ENCODE results near the gene CNOT11. TPM values are rescaled to one million over a fixed set of nuclear protein-coding genes. Genes with fewer than 3 reads are reported as not detected.

The CNOT11 gene
- total RNA-seq, 2 donors from 2014 or later = 58.3 to 71.1 TPM

- no peak for DNase-seq
- H3K4me3 ChIP-seq = no peak overlapping the region
- no peaks in the 10 kb centered on the region for H3K9me3 ChIP-seq
- intact Hi-C loops (cut with DNase I) = no loop called here
- H3K4me1 ChIP-seq = peaks cover 4% of the 10 kb centered on the region
- H3K27ac ChIP-seq = no peak overlapping the region
- TF ChIP-seq, protein P1, sequence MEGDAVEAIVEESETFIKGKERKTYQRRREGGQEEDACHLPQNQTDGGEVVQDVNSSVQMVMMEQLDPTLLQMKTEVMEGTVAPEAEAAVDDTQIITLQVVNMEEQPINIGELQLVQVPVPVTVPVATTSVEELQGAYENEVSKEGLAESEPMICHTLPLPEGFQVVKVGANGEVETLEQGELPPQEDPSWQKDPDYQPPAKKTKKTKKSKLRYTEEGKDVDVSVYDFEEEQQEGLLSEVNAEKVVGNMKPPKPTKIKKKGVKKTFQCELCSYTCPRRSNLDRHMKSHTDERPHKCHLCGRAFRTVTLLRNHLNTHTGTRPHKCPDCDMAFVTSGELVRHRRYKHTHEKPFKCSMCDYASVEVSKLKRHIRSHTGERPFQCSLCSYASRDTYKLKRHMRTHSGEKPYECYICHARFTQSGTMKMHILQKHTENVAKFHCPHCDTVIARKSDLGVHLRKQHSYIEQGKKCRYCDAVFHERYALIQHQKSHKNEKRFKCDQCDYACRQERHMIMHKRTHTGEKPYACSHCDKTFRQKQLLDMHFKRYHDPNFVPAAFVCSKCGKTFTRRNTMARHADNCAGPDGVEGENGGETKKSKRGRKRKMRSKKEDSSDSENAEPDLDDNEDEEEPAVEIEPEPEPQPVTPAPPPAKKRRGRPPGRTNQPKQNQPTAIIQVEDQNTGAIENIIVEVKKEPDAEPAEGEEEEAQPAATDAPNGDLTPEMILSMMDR (IDR thresholded peaks at IDR 0.05) = no peak
- H3K27me3 ChIP-seq = no peaks in the 10 kb centered on the region
- peaks cover 5% of the 10 kb centered on the region for H3K36me3 ChIP-seq
- H3K9ac ChIP-seq (ENCODE audit: low read depth in 2 of 2, low read length in 2 of 2) = no peak overlapping the region
Observed at GRCh38 chr2:101263377-101263800, 10.7 kb downstream of the CNOT11 start.

GRCh38 chr2:101264360-101264939 lies 11.8 kb downstream of the CNOT11 start:
- H3K27ac ChIP-seq = no peak overlapping the region
- intact Hi-C loops (cut with DNase I) = no loop called here
- no peak overlapping the region for H3K4me3 ChIP-seq
- peaks cover 10% of the 10 kb centered on the region for H3K36me3 ChIP-seq
- peaks cover 4% of the 10 kb centered on the region for H3K4me1 ChIP-seq
- no peak overlapping the region for H3K9ac ChIP-seq (ENCODE audit: low read depth in 2 of 2, low read length in 2 of 2)
- no peaks in the 10 kb centered on the region for H3K9me3 ChIP-seq
- TF ChIP-seq, protein P1 (IDR thresholded peaks at IDR 0.05) = no peak
- no peak for DNase-seq
- H3K27me3 ChIP-seq = no peaks in the 10 kb centered on the region

DNA sequence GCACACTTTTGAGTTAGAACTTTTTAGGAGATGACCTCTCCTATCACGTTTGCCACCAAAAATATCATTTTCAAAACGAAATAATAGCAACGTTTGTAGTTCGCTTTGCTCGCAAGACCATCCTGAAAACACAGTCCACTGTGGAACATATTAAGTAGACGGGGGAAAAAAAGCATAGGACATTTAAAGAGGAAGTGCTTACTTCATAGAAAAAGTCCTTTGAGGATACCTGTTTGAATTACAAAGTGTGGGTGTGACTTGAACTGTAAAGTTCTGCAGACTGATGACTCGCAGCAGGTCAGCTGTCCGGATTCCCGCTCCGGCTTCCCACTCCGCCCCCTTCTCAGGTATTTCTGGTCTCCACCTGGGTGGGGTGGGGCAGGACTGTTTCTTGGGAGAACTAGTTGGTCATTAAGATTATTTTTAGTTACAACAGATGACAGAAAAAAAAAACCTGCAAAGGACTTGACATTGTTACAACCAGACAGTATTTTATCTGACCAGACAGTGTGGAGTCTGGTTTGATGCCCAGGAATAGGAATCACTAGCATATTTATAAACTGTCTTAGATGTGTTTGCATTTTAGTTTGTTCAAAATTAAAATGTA lies 13.3 kb downstream of the CNOT11 start:
- peaks cover 15% of the 10 kb centered on the region for H3K36me3 ChIP-seq
- H3K4me1 ChIP-seq = peaks cover 4% of the 10 kb centered on the region
- no peak overlapping the region for H3K4me3 ChIP-seq
- intact Hi-C loops (cut with DNase I) = no loop called here
- no peaks in the 10 kb centered on the region for H3K27me3 ChIP-seq
- no peaks in the 10 kb centered on the region for H3K9me3 ChIP-seq
- TF ChIP-seq, protein P1 (IDR thresholded peaks at IDR 0.05) = no peak
- peak overlapping the region; percentile 64 for H3K27ac ChIP-seq
- peak; percentile 84 for DNase-seq
- no peak overlapping the region for H3K9ac ChIP-seq (ENCODE audit: low read depth in 2 of 2, low read length in 2 of 2)

GRCh38 chr2:101267671-101268656 lies 15.3 kb downstream of the CNOT11 start:
- intact Hi-C loops (cut with DNase I) = no loop called here
- DNase-seq = peak; percentile 34
- peaks cover 4% of the 10 kb centered on the region for H3K4me1 ChIP-seq
- H3K9ac ChIP-seq (ENCODE audit: low read depth in 2 of 2, low read length in 2 of 2) = peak overlapping the region in 1 of 2 donors; percentile 41
- H3K36me3 ChIP-seq = peaks cover 22% of the 10 kb centered on the region
- no peak overlapping the region for H3K4me3 ChIP-seq
- TF ChIP-seq, protein P1 (IDR thresholded peaks at IDR 0.05) = no peak
- peak overlapping the region; percentile 6 for H3K27ac ChIP-seq
- H3K27me3 ChIP-seq = no peaks in the 10 kb centered on the region
- no peaks in the 10 kb centered on the region for H3K9me3 ChIP-seq

GRCh38 chr2:101270700-101271259 lies 18.1 kb downstream of the CNOT11 start:
- intact Hi-C loops (cut with DNase I) = no loop called here
- Histone ChIP-seq H3K4me3 (no peak overlapping the region), H3K36me3 (peaks cover 25% of the 10 kb centered on the region), H3K9ac (ENCODE audit: low read depth in 2 of 2, low read length in 2 of 2) (no peak overlapping the region), H3K4me1 (peaks cover 1% of the 10 kb centered on the region), H3K27ac (no peak overlapping the region), H3K27me3 (no peaks in the 10 kb centered on the region), H3K9me3 (no peaks in the 10 kb centered on the region)
- TF ChIP-seq, protein P1 (IDR thresholded peaks at IDR 0.05) = no peak
- DNase-seq = no peak

Measured in colonic mucosa (tissue), 4 donors.